ENCODE measurements around the gene FLYWCH1. TPM values are rescaled to one million over a fixed set of nuclear protein-coding genes. Genes with fewer than 3 reads are reported as not detected.

FLYWCH1 gene
- total RNA-seq, 1 experiment from 2014 or later: 12.5 TPM

- H2AFZ ChIP-seq (ENCODE audit: low read length): no peak overlapping the region
- Mint-ChIP-seq H3K4me1 (no peaks in the 10 kb centered on the region), H3K4me3 (0 out of 5 replicates have a peak overlapping the region, but pooled peaks of 1 of the 2 experiments have one; percentile 7), H3K27ac (peak overlapping the region in 2 of 3 experiments; percentile 5 to 63; a peak in 3 of 7 replicates), H3K9me3 (no peaks in the 10 kb centered on the region), H3K27me3 (ENCODE audit: low read depth) (no peaks in the 10 kb centered on the region), H3K36me3 (ENCODE audit: insufficient read depth in 1 of 3, low read depth in 3 of 3) (peaks cover 7 to 18% (median 12%) of the 10 kb centered on the region in 3 experiments)
- no peak overlapping the region for H3K18ac ChIP-seq (ENCODE audit: insufficient read length, low read depth, low read length)
- H3T11ph ChIP-seq (ENCODE audit: low read length): no peak overlapping the region
- no peak overlapping the region for H2BK12ac ChIP-seq (ENCODE audit: insufficient read length, low read depth, low read length)
- no peaks in the 10 kb centered on the region for H3K79me2 ChIP-seq (ENCODE audit: insufficient read depth, low read length)
- WGBS (ENCODE audit: extremely low coverage, insufficient read length, low lambda C conversion rate): no CpG with 5 or more reads among the region's 15 CpGs
- H3K79me1 ChIP-seq (ENCODE audit: insufficient read depth, low read depth, low read length, poor library complexity, severe bottlenecking): no peaks in the 10 kb centered on the region
- no peak overlapping the region for H2BK120ac ChIP-seq (ENCODE audit: low read depth, low read length, poor library complexity, severe bottlenecking)
- no peak overlapping the region for H2BK15ac ChIP-seq (ENCODE audit: low read depth, low read length)
- no peak overlapping the region for H4K8ac ChIP-seq (replicated peaks; ENCODE audit: insufficient read length, low read depth, low read length)
- H3K23me2 ChIP-seq (ENCODE audit: insufficient read length, low read depth, low read length, poor library complexity, severe bottlenecking): no peaks in the 10 kb centered on the region
- H3K4me2 ChIP-seq (ENCODE audit: insufficient read depth, insufficient read length, low read length): no peak overlapping the region
- no peak overlapping the region for H3K56ac ChIP-seq (ENCODE audit: insufficient read length, low read depth, low read length)
- H3K9me3 ChIP-seq (ENCODE audit: control insufficient read depth, low read depth, low read length): no peaks in the 10 kb centered on the region
- H2AK5ac ChIP-seq (ENCODE audit: insufficient read length, low read length): no peak overlapping the region
- H3K27ac ChIP-seq (ENCODE audit: insufficient read length, low read depth, low read length): no peak overlapping the region
- H3K14ac ChIP-seq (ENCODE audit: insufficient read depth, low read length): no peak overlapping the region
- H3K23ac ChIP-seq (ENCODE audit: insufficient read length, low read depth, low read length): no peak overlapping the region
- no peak overlapping the region for H4K91ac ChIP-seq (ENCODE audit: insufficient read length, low read depth, low read length)
- no peak overlapping the region for H4K5ac ChIP-seq (ENCODE audit: insufficient read length, low read depth, low read length)
- DNase-seq: no peak
- H3K9ac ChIP-seq (ENCODE audit: extremely low read depth, insufficient read length, low read length): no peak overlapping the region
- no peak overlapping the region for H3K4ac ChIP-seq (ENCODE audit: low read depth, low read length)
- no peak overlapping the region for H2BK5ac ChIP-seq (ENCODE audit: insufficient read length, low read length)
- no peaks in the 10 kb centered on the region for H4K20me1 ChIP-seq (ENCODE audit: control insufficient read depth, insufficient read depth, insufficient read length)
- H3K4me1 ChIP-seq (ENCODE audit: insufficient read depth, low read length): no peaks in the 10 kb centered on the region
- no peaks in the 10 kb centered on the region for H3K27me3 ChIP-seq (ENCODE audit: insufficient read depth, low read length)
- no peak overlapping the region for H2BK20ac ChIP-seq (ENCODE audit: low read depth, low read length, poor library complexity, severe bottlenecking)
- TF ChIP-seq, protein P1, sequence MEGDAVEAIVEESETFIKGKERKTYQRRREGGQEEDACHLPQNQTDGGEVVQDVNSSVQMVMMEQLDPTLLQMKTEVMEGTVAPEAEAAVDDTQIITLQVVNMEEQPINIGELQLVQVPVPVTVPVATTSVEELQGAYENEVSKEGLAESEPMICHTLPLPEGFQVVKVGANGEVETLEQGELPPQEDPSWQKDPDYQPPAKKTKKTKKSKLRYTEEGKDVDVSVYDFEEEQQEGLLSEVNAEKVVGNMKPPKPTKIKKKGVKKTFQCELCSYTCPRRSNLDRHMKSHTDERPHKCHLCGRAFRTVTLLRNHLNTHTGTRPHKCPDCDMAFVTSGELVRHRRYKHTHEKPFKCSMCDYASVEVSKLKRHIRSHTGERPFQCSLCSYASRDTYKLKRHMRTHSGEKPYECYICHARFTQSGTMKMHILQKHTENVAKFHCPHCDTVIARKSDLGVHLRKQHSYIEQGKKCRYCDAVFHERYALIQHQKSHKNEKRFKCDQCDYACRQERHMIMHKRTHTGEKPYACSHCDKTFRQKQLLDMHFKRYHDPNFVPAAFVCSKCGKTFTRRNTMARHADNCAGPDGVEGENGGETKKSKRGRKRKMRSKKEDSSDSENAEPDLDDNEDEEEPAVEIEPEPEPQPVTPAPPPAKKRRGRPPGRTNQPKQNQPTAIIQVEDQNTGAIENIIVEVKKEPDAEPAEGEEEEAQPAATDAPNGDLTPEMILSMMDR (conservative IDR thresholded peaks at IDR 0.05): no peak
These were observed 22.7 kb downstream of the FLYWCH1 start for GRCh38 chr16:2934450-2934849.

Measured in H9 (cell line).